HL-60 (cell line): ENCODE measurements around the gene BATF3.

Source experiments
- DNase-seq, 2 experiments: peaks; one replicate each; pipeline ENCODE4 v3.0.0-alpha.2; 2010 to 2020; ENCODE audit warnings: low read depth in 1 of 2, low spot score in 1 of 2
- H3K27ac ChIP-seq: fragments of 250-450 bp; sonication (Bioruptor Pico); replicated peaks from 2 replicates; pipeline ENCODE4 v1.5.1; 2020; ENCODE audit warnings: mild to moderate bottlenecking, moderate library complexity
- H3K27me3 ChIP-seq: fragments of 250-450 bp; sonication (Bioruptor Pico); 2 replicates; pipeline ENCODE4 v1.5.1; 2021; ENCODE audit warnings: mild to moderate bottlenecking, moderate library complexity; ENCODE audit not compliant: insufficient read depth, poor library complexity, severe bottlenecking
- H3K4me3 ChIP-seq: replicated peaks from 2 replicates; pipeline ENCODE4 v1.5.1; 2011; ENCODE audit warnings: mild to moderate bottlenecking, control low read depth, low read length; ENCODE audit not compliant: insufficient read depth
- GABPA ChIP-seq: IDR thresholded peaks from 2 replicates; pipeline ENCODE4 v1.6.1; 2012; ENCODE audit warnings: low read depth
- POLR2AphosphoS5 ChIP-seq: IDR thresholded peaks from 2 replicates; pipeline ENCODE4 v1.6.1; 2012; ENCODE audit warnings: low read depth
- SPI1 ChIP-seq: IDR thresholded peaks from 2 replicates; pipeline ENCODE4 v1.6.1; 2012; ENCODE audit warnings: low read depth, mild to moderate bottlenecking, borderline replicate concordance
- TF ChIP-seq, protein P1 (sequence below): IDR thresholded peaks from one replicate; pipeline ENCODE4 v1.5.1; 2011; ENCODE audit warnings: low read length, control low read depth, inconsistent platforms; ENCODE audit not compliant: insufficient read depth
- TF ChIP-seq, protein P2 (sequence below): IDR thresholded peaks from 2 replicates; pipeline ENCODE4 v1.6.1; 2012; ENCODE audit warnings: low read depth; ENCODE audit not compliant: insufficient replicate concordance

The BATF3 gene

GRCh38 chr1:212691561-212692071, 8.0 kb downstream of the BATF3 start:
- peak in 1 of 2 experiments; percentile 54 for DNase-seq
- H3K4me3 ChIP-seq: no peak overlapping the region
- TF ChIP-seq, protein P1, sequence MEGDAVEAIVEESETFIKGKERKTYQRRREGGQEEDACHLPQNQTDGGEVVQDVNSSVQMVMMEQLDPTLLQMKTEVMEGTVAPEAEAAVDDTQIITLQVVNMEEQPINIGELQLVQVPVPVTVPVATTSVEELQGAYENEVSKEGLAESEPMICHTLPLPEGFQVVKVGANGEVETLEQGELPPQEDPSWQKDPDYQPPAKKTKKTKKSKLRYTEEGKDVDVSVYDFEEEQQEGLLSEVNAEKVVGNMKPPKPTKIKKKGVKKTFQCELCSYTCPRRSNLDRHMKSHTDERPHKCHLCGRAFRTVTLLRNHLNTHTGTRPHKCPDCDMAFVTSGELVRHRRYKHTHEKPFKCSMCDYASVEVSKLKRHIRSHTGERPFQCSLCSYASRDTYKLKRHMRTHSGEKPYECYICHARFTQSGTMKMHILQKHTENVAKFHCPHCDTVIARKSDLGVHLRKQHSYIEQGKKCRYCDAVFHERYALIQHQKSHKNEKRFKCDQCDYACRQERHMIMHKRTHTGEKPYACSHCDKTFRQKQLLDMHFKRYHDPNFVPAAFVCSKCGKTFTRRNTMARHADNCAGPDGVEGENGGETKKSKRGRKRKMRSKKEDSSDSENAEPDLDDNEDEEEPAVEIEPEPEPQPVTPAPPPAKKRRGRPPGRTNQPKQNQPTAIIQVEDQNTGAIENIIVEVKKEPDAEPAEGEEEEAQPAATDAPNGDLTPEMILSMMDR: no peak
- TF ChIP-seq, protein P2, sequence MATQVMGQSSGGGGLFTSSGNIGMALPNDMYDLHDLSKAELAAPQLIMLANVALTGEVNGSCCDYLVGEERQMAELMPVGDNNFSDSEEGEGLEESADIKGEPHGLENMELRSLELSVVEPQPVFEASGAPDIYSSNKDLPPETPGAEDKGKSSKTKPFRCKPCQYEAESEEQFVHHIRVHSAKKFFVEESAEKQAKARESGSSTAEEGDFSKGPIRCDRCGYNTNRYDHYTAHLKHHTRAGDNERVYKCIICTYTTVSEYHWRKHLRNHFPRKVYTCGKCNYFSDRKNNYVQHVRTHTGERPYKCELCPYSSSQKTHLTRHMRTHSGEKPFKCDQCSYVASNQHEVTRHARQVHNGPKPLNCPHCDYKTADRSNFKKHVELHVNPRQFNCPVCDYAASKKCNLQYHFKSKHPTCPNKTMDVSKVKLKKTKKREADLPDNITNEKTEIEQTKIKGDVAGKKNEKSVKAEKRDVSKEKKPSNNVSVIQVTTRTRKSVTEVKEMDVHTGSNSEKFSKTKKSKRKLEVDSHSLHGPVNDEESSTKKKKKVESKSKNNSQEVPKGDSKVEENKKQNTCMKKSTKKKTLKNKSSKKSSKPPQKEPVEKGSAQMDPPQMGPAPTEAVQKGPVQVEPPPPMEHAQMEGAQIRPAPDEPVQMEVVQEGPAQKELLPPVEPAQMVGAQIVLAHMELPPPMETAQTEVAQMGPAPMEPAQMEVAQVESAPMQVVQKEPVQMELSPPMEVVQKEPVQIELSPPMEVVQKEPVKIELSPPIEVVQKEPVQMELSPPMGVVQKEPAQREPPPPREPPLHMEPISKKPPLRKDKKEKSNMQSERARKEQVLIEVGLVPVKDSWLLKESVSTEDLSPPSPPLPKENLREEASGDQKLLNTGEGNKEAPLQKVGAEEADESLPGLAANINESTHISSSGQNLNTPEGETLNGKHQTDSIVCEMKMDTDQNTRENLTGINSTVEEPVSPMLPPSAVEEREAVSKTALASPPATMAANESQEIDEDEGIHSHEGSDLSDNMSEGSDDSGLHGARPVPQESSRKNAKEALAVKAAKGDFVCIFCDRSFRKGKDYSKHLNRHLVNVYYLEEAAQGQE: no peak
- TF ChIP-seq GABPA (no peak), SPI1 (no peak), POLR2AphosphoS5 (no peak)
- H3K27ac ChIP-seq: no peak overlapping the region
- H3K27me3 ChIP-seq: no peaks in the 10 kb centered on the region

DNA sequence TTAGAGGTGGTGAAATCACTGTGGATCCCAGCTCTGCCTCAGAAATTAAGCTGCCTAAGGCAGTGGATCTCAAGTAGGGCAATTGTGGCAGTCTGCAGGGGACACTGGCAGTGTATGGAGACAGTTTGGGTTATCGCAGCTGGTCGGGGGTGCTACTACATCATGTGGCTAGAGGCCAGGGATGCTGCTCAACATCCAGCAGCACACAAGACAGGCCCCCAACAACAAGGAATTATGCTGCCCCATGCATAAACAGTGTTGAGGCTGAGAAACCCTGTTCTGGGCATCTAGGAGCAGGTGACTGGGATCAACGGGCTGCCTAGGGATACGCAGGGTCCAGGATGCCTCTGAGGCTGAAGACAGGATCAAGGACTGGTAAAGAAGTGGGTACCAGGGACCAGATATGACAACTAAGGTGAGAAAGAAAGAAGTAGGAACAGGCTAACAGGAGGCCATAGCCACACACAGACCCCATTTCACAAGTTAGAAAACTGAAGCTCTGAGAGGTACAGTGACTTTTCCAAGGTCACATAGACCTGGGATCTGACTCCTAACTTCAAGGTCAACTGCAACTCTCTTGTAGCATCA, 8.7 kb downstream of the BATF3 start:
- Histone ChIP-seq H3K4me3 (no peak overlapping the region), H3K27ac (no peak overlapping the region), H3K27me3 (no peaks in the 10 kb centered on the region)
- TF ChIP-seq, protein P2: no peak
- TF ChIP-seq SPI1: no peak
- no peak for TF ChIP-seq GABPA
- DNase-seq: no peak

DNA sequence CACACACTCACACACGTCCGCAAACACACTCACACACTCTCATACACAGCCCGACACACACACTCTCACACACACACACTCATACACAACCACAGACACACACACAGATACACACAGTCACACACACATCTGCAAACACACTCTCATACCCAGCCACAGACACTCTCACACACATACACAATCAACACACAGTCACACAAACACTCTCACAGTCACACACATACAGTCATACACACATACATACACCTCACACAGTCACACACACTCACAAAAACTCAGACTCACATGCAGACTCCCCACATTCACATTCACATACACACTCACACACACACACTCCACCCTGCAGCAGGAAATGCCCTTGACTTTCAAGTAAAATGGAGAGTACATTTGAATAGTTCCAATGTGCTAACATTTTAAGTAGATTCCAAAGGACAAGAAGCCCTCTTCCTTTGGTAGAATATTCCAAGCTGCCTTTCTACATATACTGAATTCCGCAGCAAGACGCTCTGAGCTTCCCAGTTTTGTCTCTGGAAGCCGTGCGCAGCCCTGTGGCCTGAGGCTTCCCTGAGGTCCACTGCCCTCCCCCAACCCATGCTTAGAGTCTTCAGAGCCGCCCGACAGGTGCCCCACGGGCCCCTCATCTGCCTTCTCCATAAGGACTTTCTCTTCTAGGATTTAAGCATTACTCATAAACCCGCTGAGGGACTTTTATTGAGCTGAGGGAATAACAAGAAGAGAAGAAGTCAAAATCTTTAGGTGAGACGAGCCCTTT, 9.7 kb downstream of the BATF3 start:
- Histone ChIP-seq H3K27ac (no peak overlapping the region), H3K27me3 (no peaks in the 10 kb centered on the region), H3K4me3 (no peak overlapping the region)
- no peak for DNase-seq
- TF ChIP-seq, protein P1: no peak
- TF ChIP-seq GABPA: no peak
- TF ChIP-seq, protein P2: no peak
- TF ChIP-seq SPI1: no peak
- no peak for TF ChIP-seq POLR2AphosphoS5
